Right ventricle myocardium inferior (tissue), 1 donor: ENCODE data around the gene TRERF1. TPM values are rescaled to one million over a fixed set of nuclear protein-coding genes. Genes with fewer than 3 reads are reported as not detected.

Experiments
- ATAC-seq: fragments of 200-7000 bp; cut with Tn5 transposase; one replicate; pipeline ENCODE4 v1.9.1; 2020; ENCODE audit warnings: mild to moderate bottlenecking, moderate library complexity
- DNase-seq: peaks from one replicate; pipeline ENCODE4 v3.0.0; 2021; ENCODE audit errors: missing footprints
- intact Hi-C: fragments of 100-400 bp; cut with DNase I; formaldehyde crosslinking; loops from one replicate; pipeline ENCODE4 v1.11.0; 2022
- total RNA-seq: library from RNA; stranded (reverse); fragmentation: NEBNext Ultra II Directional; extraction: Animal tissue kit (Norgen Biotek cat#: 25700); gene quantifications from one replicate; pipeline ENCODE4 v1.2.1, GENCODE V29; 2021
- donor health status: DM: no; HTN: yes; CAD: no; lungs with severe emphysema.

The TRERF1 gene
- total RNA-seq, 1 donor from 2014 or later = 1.7 TPM

DNA sequence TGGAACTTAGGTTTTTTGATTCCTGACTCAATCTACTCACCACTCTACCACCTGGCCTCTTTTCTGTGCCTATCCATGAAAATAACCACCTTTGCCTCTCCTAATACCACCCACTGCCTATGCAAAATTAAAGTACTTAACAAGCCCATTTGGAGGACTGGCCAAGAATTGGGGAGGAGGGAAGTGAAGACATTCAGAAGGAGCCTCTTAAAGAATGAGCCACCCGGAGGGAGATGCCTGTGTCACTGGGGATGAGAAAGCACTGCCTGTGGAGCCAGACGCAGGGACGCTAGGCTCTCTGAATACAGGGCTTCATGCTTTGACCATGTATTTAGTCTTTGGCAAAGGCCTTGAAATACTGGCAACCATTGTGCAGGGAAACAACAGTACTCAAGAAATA lies 194.1 kb downstream of the TRERF1 start:
- intact Hi-C loops = no loop called here
- DNase-seq (no peak), ATAC-seq (no peak)

GRCh38 chr6:42257063-42257462 lies 194.7 kb downstream of the TRERF1 start:
- DNase-seq (no peak), ATAC-seq (no peak)
- intact Hi-C loops = no loop called here

- DNase-seq = no peak
- intact Hi-C loops = no loop called here
- no peak for ATAC-seq
Measured at GRCh38 chr6:42255050-42255449, 196.7 kb downstream of the TRERF1 start.

- DNase-seq = no peak
- no peak for ATAC-seq
- intact Hi-C loops = no loop called here
Measured at GRCh38 chr6:42254505-42254904, 197.2 kb downstream of the TRERF1 start.

DNA sequence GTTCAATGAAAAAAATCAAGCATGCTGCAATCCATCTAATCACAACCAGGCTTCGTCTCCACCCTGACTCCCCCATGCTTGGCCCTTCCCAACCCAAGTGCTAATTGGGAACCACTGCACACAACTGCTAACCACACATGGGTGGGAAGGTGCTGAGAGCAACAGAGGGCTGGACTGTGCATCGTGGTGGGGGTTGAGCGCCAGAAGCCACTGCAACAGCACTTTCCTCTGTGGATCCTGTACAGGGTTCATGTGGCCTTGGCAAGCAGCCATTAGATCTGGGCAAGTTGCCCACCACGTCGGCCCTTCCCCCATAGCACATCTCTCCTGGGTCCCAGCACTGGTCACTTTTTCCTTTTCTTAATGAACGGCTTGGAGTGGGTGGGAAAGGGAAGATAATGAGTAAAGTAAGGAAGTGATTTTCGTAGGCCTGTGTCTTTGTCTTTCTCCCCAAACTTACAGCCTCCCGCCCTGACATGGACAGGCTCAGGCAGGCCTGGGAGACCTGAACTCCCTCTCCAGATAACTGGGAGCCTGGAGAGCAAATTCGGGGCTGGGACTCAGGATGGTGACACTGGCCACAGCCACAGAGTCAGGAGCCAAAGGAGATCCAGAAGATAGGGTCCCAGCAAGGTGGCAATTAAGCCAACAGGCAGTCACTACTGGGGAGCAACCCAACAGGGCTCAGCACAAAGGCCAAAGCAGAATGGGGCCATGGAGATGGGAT lies 199.7 kb downstream of the TRERF1 start:
- intact Hi-C loops = no loop called here
- peak; percentile 76 for DNase-seq
- peak; percentile 86 for ATAC-seq

GRCh38 chr6:42251500-42251899 lies 200.2 kb downstream of the TRERF1 start:
- DNase-seq = no peak
- intact Hi-C loops = no loop called here
- ATAC-seq = peak; percentile 66

- DNase-seq (no peak), ATAC-seq (no peak)
- intact Hi-C loops = no loop called here
Measured at GRCh38 chr6:42250274-42250931, 201.3 kb downstream of the TRERF1 start.

- intact Hi-C loops = no loop called here
- DNase-seq (no peak), ATAC-seq (peak; percentile 40)
Measured at GRCh38 chr6:42249279-42249678, 202.4 kb downstream of the TRERF1 start.

DNA sequence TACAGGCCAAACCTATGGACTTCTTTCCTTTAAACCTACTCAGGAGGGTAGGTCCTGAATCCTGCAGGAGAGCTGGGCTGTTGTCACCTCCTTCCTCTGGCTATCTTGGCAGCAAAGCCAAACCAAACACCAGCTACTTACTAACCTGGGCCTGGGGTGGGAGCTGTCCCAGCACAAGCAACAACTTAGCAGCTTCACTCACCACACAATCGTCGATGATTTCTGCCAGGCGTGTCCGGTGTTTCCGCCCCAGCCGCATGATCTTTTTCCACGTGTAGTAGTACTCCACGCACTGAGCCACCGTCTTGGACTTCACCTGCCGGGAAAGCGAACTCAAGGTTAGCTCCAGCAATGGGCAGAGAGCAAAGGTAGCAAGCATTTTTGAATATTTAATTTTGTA lies 208.7 kb downstream of the TRERF1 start:
- no peak for DNase-seq
- ATAC-seq = no peak
- intact Hi-C loops = no loop called here

DNA sequence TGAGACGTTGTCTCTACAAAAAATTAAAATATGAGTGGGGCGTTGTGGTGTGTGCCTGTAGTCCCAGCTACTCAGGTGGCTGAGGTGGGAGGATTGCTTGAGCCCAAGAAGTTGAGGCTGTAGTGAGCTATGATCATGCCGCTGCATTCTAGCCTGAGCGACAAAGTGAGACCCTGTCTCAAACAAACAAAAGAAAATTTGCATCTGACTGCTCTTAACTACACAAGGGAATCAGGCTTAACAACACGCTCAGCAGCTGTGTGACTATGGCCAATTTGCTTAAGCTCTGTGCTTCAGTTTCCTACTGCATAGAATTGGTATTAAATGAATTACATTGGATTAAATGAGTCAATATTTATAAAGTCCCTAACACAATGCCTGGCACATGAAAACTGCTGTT lies 209.8 kb downstream of the TRERF1 start:
- ATAC-seq (no peak), DNase-seq (no peak)
- intact Hi-C loops = no loop called here

DNA sequence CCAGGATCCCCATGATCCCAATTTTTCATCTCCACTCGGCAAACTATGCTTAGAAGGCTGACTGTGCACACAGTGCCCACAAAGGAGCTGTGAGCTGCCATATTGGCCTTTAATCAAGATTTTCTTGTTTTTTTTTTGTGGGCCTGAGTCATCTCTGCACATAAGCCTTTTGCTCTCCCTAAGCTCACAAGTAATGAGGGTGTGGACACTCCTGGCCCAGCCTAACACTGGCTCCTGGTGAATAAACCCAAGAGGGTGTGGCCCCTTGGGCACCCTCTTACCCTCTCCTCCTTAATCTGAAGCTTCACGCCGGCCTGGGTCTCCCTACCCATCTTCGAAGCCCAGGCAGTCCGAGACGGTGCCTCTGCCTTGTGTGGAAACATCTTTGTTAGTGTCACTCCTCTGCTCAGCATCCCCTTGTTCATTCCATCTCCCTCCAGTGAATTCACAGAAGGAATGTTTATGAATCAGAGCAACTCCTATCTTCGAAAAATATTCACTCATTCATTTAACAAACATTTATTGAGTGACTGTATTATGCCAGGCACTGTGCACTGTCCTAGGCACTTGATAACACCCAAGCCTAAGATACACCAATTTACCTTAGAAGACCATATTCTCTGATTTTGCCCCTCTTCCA lies 211.9 kb downstream of the TRERF1 start:
- intact Hi-C loops = no loop called here
- peak; percentile 18 for ATAC-seq
- DNase-seq = no peak

GRCh38 chr6:42239333-42239732 lies 212.4 kb downstream of the TRERF1 start:
- intact Hi-C loops = no loop called here
- ATAC-seq = peak; percentile 44
- DNase-seq = no peak

DNA sequence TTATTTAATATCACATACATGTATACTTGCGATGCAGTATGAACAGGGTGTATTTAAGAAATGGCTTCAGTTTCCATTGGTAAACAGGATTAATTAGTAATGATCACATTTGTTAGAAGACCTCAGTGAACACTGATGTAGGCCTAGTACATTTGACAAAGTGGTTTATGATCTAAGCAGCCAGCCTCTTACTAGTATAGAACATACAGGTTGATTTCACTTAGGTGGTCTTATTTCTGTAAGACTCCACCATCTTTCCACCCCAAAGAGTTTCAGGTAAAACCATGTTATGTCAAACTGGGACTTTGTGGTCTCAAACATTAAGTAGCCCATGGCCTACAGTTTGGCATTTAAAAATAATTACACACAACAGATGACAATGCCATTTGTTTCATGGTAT lies 213.9 kb downstream of the TRERF1 start:
- ATAC-seq (no peak), DNase-seq (no peak)
- intact Hi-C loops = no loop called here

DNA sequence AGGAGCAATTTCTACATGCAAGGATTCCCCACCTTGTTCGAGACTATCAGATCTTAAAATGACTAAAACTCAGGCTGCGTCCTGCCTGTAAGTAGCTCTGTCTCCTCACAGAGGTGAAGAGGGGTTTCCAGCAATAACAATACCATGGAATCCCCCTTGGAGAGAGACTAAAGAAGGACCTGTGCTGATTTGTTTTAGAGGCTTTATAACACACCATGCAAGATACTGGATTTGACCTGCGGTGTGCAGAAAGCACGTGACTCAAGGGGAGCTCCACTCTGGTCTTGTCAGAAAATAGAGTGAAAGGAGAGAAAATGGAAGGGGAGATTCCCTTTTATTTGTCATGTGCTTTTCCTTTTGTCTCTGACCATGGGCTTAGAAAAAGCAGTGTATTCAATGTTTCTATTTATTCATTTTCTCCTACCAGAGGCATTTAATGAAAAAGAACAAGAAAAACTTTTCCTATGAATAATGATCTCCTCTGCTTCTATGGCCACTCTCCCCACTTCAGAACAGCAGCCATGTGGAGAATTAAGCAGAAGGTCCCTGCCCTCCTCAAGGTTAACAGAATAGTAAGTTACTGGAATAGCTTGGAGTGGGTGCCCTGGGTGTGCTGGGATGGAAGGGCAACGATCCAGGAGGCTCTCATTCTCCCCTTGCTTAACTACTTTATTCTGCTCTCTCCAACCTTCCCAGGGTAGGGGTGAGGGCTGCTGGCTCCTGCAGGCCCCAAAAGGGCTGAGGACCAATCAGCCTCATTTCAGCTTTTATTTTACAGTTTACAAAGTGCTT lies 214.8 kb downstream of the TRERF1 start:
- DNase-seq (no peak), ATAC-seq (peak; percentile 47)
- intact Hi-C loops = no loop called here

DNA sequence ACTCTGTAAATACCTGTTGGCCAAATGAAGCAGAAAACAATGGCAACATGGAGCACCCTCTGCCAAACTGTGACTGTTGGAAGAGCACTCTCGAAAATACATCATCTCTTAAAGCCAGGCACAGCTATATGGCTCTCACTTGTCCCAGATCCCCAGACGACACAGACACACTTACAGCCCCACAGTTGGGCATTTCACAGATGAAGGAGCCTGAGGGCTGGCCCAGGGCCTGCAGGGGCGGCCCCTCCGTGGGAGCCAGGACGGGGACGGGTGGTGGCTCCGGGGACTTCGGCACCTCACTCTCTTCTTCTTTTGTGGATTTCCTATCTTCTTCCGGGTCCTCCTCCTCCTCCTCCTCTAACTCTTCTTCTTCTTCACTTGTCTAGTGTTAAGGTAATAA lies 215.7 kb downstream of the TRERF1 start:
- no peak for DNase-seq
- intact Hi-C loops = no loop called here
- ATAC-seq = no peak

- intact Hi-C loops = no loop called here
- DNase-seq (no peak), ATAC-seq (no peak)
Measured at GRCh38 chr6:42232035-42232434, 219.7 kb downstream of the TRERF1 start.

GRCh38 chr6:42230345-42231321 lies 221.1 kb downstream of the TRERF1 start:
- DNase-seq = no peak
- intact Hi-C loops = no loop called here
- ATAC-seq = no peak

GRCh38 chr6:42229506-42230119 lies 222.1 kb downstream of the TRERF1 start:
- intact Hi-C loops = no loop called here
- ATAC-seq (no peak), DNase-seq (no peak)
